GM23248 (cell line): ENCODE measurements around the gene YARS2.

Experiments
- EZH2 ChIP-seq: fragments of 200-600 bp; sonication (generic); IDR thresholded peaks from 2 replicates; pipeline ENCODE4 v1.6.1; 2018; ENCODE audit warnings: antibody characterized with exemption, mild to moderate bottlenecking; ENCODE audit not compliant: insufficient read depth, poor library complexity, severe bottlenecking
- EZH2phosphoT487 ChIP-seq: fragments of 200-600 bp; sonication (generic); IDR thresholded peaks from 2 replicates; pipeline ENCODE4 v1.6.1; 2018; ENCODE audit warnings: antibody characterized with exemption, moderate library complexity, mild to moderate bottlenecking, low read depth; ENCODE audit not compliant: insufficient read depth

GRCh38 chr12:32777691-32778175 lies 22.0 kb upstream of the YARS2 start:
- no peak for TF ChIP-seq EZH2phosphoT487
- TF ChIP-seq EZH2, result no peak
